HEK293 (cell line): Measurements from ENCODE around the gene BLACAT1.

Experiments
- CTCF ChIA-PET: fragments of 350-600 bp; formaldehyde crosslinking; extraction: SDS; loops from one replicate; lab custom pipeline; 2021; ENCODE audit warnings: antibody characterized with exemption; lab: Yijun Ruan, JAX
- POLR2A ChIA-PET: fragments of 300-600 bp; formaldehyde crosslinking; extraction: SDS; loops from one replicate; lab custom pipeline; 2020; ENCODE audit warnings: antibody characterized with exemption, inconsistent platforms; lab: Yijun Ruan, JAX
- H3K27ac ChIP-seq: fragments of 200-500 bp; sonication (Bioruptor generic); 2 replicates; pipeline ENCODE4 v1.5.1; 2014; ENCODE audit warnings: low read depth, low read length, control low read depth, inconsistent platforms; ENCODE audit errors: extremely low read depth
- H3K36me3 ChIP-seq, 2 experiments: fragments of 200-500 bp in 1 of 2; sonication (Bioruptor generic) in 1 of 2; 1 replicate in 1 of 2; 2 replicates in 1 of 2; pipeline ENCODE4 v1.5.1; 2014 to 2017; ENCODE audit warnings: inconsistent platforms in 2 of 2, low read length in 2 of 2; ENCODE audit not compliant: control insufficient read depth in 2 of 2, insufficient read depth in 1 of 2
- H3K4me1 ChIP-seq: fragments of 200-500 bp; sonication (Bioruptor generic); 2 replicates; pipeline ENCODE4 v1.5.1; 2014; ENCODE audit warnings: mild to moderate bottlenecking, low read length, inconsistent platforms; ENCODE audit not compliant: control insufficient read depth, insufficient read depth
- H3K4me3 ChIP-seq: 2 replicates; pipeline ENCODE4 v1.5.1; 2011; ENCODE audit warnings: low read depth, mild to moderate bottlenecking, control low read depth, low read length, moderate library complexity
- H3K9me3 ChIP-seq: fragments of 200-500 bp; sonication (Bioruptor generic); 2 replicates; pipeline ENCODE4 v1.5.1; 2014; ENCODE audit warnings: low read depth, low read length, inconsistent platforms; ENCODE audit not compliant: control insufficient read depth, insufficient read depth
- HOXC10 ChIP-seq: sonication (generic); formaldehyde crosslinking; IDR thresholded peaks from 2 replicates; pipeline ENCODE4 v1.8.1; 2023; ENCODE audit warnings: mild to moderate bottlenecking, missing genetic modification reagents
- IKZF3 ChIP-seq: fragments of 450-650 bp; IDR thresholded peaks from 2 replicates; pipeline ENCODE4 v1.5.0; 2018; ENCODE audit warnings: missing biosample characterization, mild to moderate bottlenecking, missing genetic modification characterization, moderate library complexity
- MYNN ChIP-seq: fragments of 450-650 bp; formaldehyde crosslinking; IDR thresholded peaks from 2 replicates; pipeline ENCODE4 v1.5.1; 2016; ENCODE audit warnings: missing biosample characterization, missing genetic modification characterization, borderline replicate concordance
- OVOL3 ChIP-seq: fragments of 450-650 bp; formaldehyde crosslinking; IDR thresholded peaks from 2 replicates; pipeline ENCODE4 v1.5.1; 2016; ENCODE audit warnings: missing biosample characterization, missing genetic modification characterization
- PRDM1 ChIP-seq: fragments of 450-650 bp; formaldehyde crosslinking; IDR thresholded peaks from 2 replicates; pipeline ENCODE4; 2016; ENCODE audit warnings: missing biosample characterization, missing genetic modification characterization
- PRDM2 ChIP-seq: fragments of 450-650 bp; formaldehyde crosslinking; IDR thresholded peaks from 2 replicates; pipeline ENCODE4 v1.5.1; 2016; ENCODE audit warnings: missing biosample characterization, missing genetic modification characterization, borderline replicate concordance
- ZFP69B ChIP-seq: fragments of 450-650 bp; formaldehyde crosslinking; IDR thresholded peaks from 2 replicates; pipeline ENCODE4 v1.5.1; 2016; ENCODE audit warnings: missing biosample characterization, missing genetic modification characterization
- ZNF146 ChIP-seq: fragments of 450-650 bp; formaldehyde crosslinking; IDR thresholded peaks from 2 replicates; pipeline ENCODE4 v1.5.1; 2016; ENCODE audit warnings: missing biosample characterization, missing genetic modification characterization
- ZNF16 ChIP-seq: fragments of 450-650 bp; formaldehyde crosslinking; IDR thresholded peaks from 2 replicates; pipeline ENCODE4 v1.5.1; 2016; ENCODE audit warnings: low read depth, missing biosample characterization, missing genetic modification characterization
- ZNF175 ChIP-seq: fragments of 450-650 bp; formaldehyde crosslinking; IDR thresholded peaks from 2 replicates; pipeline ENCODE4 v1.5.1; 2016; ENCODE audit warnings: missing biosample characterization, missing genetic modification characterization
- ZNF239 ChIP-seq: fragments of 450-650 bp; formaldehyde crosslinking; IDR thresholded peaks from 2 replicates; pipeline ENCODE4 v1.5.1; 2016; ENCODE audit warnings: missing biosample characterization, missing genetic modification characterization
- ZNF274 ChIP-seq, 2 experiments: fragments of 200-500 bp in 1 of 2; fragments of 450-650 bp in 1 of 2; sonication (Bioruptor generic) in 1 of 2; formaldehyde crosslinking in 1 of 2; IDR thresholded peaks; 2 replicates each; pipeline versions ENCODE4 v1.5.1 to v1.6.1; 2014 to 2016; ENCODE audit warnings: borderline replicate concordance in 1 of 2, inconsistent platforms in 1 of 2, low read length in 1 of 2, missing biosample characterization in 1 of 2, missing genetic modification characterization in 1 of 2
- ZNF302 ChIP-seq: fragments of 450-650 bp; formaldehyde crosslinking; IDR thresholded peaks from 2 replicates; pipeline ENCODE4 v1.5.1; 2016; ENCODE audit warnings: missing biosample characterization, missing genetic modification characterization, low read depth
- ZNF513 ChIP-seq: fragments of 450-650 bp; IDR thresholded peaks from 2 replicates; pipeline ENCODE4 v1.5.1; 2018; ENCODE audit warnings: missing biosample characterization, missing genetic modification characterization
- ZNF701 ChIP-seq: fragments of 450-650 bp; formaldehyde crosslinking; IDR thresholded peaks from 2 replicates; pipeline ENCODE4 v1.5.1; 2016; ENCODE audit warnings: missing biosample characterization, missing genetic modification characterization
- TF ChIP-seq, protein P1 (sequence below): fragments of 450-650 bp; formaldehyde crosslinking; IDR thresholded peaks from 2 replicates; pipeline ENCODE4 v1.5.1; 2016; ENCODE audit warnings: missing biosample characterization, missing genetic modification characterization
- TF ChIP-seq, protein P2 (sequence below): fragments of 450-650 bp; formaldehyde crosslinking; IDR thresholded peaks from 2 replicates; pipeline ENCODE4 v1.5.1; 2016; ENCODE audit warnings: missing biosample characterization, missing genetic modification characterization

Gene BLACAT1

GRCh38 chr1:205477121-205477758, 21.4 kb upstream of the BLACAT1 start:
- Histone ChIP-seq H3K27ac (no peak overlapping the region), H3K4me3 (no peak overlapping the region), H3K36me3 (no peaks in the 10 kb centered on the region), H3K4me1 (no peaks in the 10 kb centered on the region), H3K9me3 (no peaks in the 10 kb centered on the region)
- CTCF ChIA-PET = interaction anchor here (3.3 to 6.5 kb wide), 2 partner anchors 10 to 47 kb away, joined by 18 to 49 read pairs; no protein-coding TSS in a partner anchor
- no peak for TF ChIP-seq OVOL3 (tag by site-specific recombination)
- TF ChIP-seq ZNF274 (IDR thresholded peaks at IDR 0.05; ENCODE audit: low read length) = no peak
- TF ChIP-seq ZNF274 (tag by site-specific recombination; IDR thresholded peaks at IDR 0.05; ENCODE audit: borderline replicate concordance) = no peak
- no peak for TF ChIP-seq ZFP69B (tag by site-specific recombination)
- TF ChIP-seq, protein P1, sequence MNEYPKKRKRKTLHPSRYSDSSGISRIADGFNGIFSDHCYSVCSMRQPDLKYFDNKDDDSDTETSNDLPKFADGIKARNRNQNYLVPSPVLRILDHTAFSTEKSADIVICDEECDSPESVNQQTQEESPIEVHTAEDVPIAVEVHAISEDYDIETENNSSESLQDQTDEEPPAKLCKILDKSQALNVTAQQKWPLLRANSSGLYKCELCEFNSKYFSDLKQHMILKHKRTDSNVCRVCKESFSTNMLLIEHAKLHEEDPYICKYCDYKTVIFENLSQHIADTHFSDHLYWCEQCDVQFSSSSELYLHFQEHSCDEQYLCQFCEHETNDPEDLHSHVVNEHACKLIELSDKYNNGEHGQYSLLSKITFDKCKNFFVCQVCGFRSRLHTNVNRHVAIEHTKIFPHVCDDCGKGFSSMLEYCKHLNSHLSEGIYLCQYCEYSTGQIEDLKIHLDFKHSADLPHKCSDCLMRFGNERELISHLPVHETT (tag by site-specific recombination) = no peak
- TF ChIP-seq, protein P2, sequence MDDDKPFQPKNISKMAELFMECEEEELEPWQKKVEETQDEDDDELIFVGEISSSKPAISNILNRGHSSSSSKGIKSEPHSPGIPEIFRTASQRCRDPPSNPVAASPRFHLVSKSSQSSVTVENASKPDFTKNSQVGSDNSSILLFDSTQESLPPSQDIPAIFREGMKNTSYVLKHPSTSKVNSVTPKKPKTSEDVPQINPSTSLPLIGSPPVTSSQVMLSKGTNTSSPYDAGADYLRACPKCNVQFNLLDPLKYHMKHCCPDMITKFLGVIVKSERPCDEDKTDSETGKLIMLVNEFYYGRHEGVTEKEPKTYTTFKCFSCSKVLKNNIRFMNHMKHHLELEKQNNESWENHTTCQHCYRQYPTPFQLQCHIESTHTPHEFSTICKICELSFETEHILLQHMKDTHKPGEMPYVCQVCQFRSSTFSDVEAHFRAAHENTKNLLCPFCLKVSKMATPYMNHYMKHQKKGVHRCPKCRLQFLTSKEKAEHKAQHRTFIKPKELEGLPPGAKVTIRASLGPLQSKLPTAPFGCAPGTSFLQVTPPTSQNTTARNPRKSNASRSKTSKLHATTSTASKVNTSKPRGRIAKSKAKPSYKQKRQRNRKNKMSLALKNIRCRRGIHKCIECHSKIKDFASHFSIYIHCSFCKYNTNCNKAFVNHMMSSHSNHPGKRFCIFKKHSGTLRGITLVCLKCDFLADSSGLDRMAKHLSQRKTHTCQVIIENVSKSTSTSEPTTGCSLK = no peak
- TF ChIP-seq ZNF513 (tag by site-specific recombination) = no peak
- no peak for TF ChIP-seq ZNF16
- TF ChIP-seq ZNF146 (tag by site-specific recombination) = no peak
- no peak for TF ChIP-seq ZNF701
- no peak for TF ChIP-seq ZNF175
- TF ChIP-seq MYNN (tag by site-specific recombination) = no peak
- no peak for TF ChIP-seq HOXC10 (CRISPR knock-in tag)
- no peak for TF ChIP-seq PRDM2
- no peak for TF ChIP-seq ZNF239 (tag by site-specific recombination)
- TF ChIP-seq ZNF302 = no peak
- TF ChIP-seq PRDM1 = no peak
- no peak for TF ChIP-seq IKZF3
- POLR2A ChIA-PET = no interaction called here
